HUES48 (cell line): ENCODE results near the gene GINS3.
A peak's percentile ranks its signal among the peaks of the same experiment; 100 is the strongest.
"Not testable (repeated sequence)": the region's sequence is repeated elsewhere in the genome, so short reads cannot be mapped to it uniquely, and the experiment has no call there.

Experiments used
- H3K27ac ChIP-seq: one replicate; pipeline ENCODE4 v1.7.0; 2013; ENCODE audit warnings: low read depth, low read length, inconsistent platforms
- H3K27me3 ChIP-seq: 2 replicates; pipeline ENCODE4 v1.6.1; 2013; ENCODE audit warnings: mild to moderate bottlenecking, low read length; ENCODE audit not compliant: control insufficient read depth, insufficient read depth
- H3K36me3 ChIP-seq: 2 replicates; pipeline ENCODE4 v1.6.1; 2013; ENCODE audit warnings: low read length; ENCODE audit not compliant: control insufficient read depth, insufficient read depth
- H3K4me1 ChIP-seq: 2 replicates; pipeline ENCODE4 v1.6.1; 2013; ENCODE audit warnings: mild to moderate bottlenecking, low read length; ENCODE audit not compliant: control insufficient read depth, insufficient read depth
- H3K4me3 ChIP-seq: 2 replicates; pipeline ENCODE4 v1.5.1; 2013; ENCODE audit warnings: mild to moderate bottlenecking, low read depth, low read length
- H3K9ac ChIP-seq: 2 replicates; pipeline ENCODE4 v1.6.1; 2013; ENCODE audit warnings: mild to moderate bottlenecking, low read depth, low read length, moderate library complexity
- H3K9me3 ChIP-seq: 2 replicates; pipeline ENCODE4 v1.6.1; 2013; ENCODE audit warnings: low read length; ENCODE audit not compliant: control insufficient read depth, insufficient read depth

The GINS3 gene

DNA sequence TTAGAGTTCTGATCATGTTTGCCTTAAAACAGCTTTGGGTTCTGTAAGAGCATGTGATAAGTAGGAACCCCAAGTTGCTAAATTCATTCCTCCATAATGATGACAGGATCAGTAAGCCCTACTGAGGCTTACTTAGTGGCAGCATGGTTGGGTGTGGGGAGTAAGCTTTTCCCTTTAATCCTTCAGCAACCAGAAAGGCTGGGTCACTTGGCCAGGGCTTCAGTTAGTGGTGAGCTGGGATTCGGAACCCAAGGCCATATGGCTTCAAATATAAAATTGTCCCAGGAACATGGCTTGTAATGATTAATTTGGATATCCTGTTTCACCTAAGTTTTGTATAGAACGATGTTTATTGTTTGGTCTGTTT is 850 bp downstream of the GINS3 start:
- H3K27ac ChIP-seq: no peak overlapping the region
- H3K9ac ChIP-seq: peak overlapping the region; percentile 93; the same call in 1 of the 2 replicates
- no peaks in the 10 kb centered on the region for H3K4me1 ChIP-seq
- peak overlapping the region; percentile 99 for H3K4me3 ChIP-seq
- H3K9me3 ChIP-seq: no peaks in the 10 kb centered on the region
- 0 out of 2 replicates have a peak, but pooled peaks cover 4% of the 10 kb centered on the region for H3K36me3 ChIP-seq
- peaks cover 35% of the 10 kb centered on the region for H3K27me3 ChIP-seq

DNA sequence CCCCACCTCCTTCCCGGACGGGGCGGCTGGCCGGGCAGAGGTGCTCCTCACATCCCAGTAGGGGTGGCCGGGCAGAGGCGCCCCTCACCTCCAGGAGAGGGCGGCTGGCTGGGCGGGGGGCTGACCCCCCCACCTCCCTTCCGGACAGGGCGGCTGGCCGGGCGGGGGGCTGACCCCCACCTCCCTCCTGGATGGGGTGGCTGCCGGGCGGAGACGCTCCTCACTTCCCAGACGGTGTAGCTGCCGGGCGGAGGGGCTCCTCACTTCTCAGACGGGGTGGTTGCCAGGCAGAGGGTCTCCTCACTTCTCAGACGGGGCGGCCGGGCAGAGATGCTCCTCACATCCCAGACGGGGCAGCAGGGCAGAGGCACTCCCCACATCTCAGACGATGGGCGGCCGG is 4.6 kb downstream of the GINS3 start:
- not testable (repeated sequence) for H3K9ac ChIP-seq, H3K4me1 ChIP-seq, H3K36me3 ChIP-seq, H3K27me3 ChIP-seq, H3K4me3 ChIP-seq, H3K27ac ChIP-seq, H3K9me3 ChIP-seq

DNA sequence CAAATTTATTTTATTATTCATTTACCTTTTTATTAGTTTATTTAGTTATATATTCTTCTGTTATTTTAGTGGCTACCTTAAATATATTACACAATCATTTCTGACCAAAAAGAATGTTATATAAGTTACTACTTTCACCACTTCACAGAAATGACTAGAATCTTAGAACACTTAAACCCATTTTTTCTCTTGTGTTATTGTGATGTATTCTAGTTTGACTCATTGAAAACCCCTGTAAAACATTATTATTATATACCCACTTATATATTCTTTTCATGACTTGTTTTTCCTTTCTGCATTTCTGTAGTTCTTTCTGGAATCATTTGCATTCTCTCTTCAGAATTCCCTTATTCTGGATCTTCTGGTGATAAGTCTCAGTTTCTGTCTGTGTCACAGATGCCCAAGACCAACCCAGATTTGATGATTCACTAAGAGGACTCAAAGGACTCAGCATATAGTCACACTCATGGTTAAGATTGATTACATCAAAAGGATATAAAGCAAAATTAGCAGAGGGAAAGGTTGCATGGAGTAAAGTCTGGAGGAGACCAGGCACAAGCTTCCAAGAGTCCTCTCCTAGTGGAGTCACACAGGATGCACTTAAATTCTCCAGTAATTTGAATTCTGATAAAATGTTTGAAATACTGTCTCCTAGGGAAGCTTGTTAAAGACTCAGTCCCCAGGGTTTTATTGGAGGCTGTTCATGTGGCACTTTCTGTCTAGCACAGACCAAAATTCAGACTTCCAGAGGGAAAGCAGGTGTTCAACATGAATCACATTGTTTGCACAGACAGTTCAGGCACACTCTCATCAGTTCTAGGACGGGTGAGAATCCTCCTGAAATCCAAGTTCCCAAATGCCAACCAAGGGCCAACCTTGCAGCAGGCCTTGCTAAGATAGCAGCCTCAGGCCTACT is 7.7 kb downstream of the GINS3 start:
- no peak overlapping the region for H3K4me3 ChIP-seq
- no peak overlapping the region for H3K27ac ChIP-seq
- no peaks in the 10 kb centered on the region for H3K4me1 ChIP-seq
- no peaks in the 10 kb centered on the region for H3K9me3 ChIP-seq
- peaks cover 13% of the 10 kb centered on the region for H3K36me3 ChIP-seq
- H3K9ac ChIP-seq: no peak overlapping the region
- no peaks in the 10 kb centered on the region for H3K27me3 ChIP-seq

DNA sequence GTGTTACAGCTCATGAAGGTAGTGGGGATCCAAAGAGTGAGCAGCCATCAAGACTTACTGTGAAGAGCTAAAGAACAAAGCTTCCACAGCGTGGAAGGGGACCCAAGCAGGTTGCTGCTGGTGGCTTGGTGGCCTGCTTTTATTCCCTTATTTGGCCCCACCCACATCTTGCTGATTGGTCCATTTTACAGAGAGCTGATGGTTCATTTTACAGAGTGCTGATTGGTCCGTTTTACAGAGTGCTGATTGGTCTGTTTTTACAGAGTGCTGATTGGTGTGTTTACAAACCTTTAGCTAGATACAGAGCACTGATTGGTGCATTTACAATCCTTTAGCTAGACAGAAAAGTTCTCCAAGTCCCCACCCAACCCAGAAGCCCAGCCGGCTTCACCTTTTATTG is 9.0 kb downstream of the GINS3 start:
- not testable (repeated sequence) for H3K9ac ChIP-seq, H3K4me3 ChIP-seq, H3K9me3 ChIP-seq, H3K4me1 ChIP-seq, H3K27me3 ChIP-seq, H3K27ac ChIP-seq
- peaks cover 16% of the 10 kb centered on the region for H3K36me3 ChIP-seq

DNA sequence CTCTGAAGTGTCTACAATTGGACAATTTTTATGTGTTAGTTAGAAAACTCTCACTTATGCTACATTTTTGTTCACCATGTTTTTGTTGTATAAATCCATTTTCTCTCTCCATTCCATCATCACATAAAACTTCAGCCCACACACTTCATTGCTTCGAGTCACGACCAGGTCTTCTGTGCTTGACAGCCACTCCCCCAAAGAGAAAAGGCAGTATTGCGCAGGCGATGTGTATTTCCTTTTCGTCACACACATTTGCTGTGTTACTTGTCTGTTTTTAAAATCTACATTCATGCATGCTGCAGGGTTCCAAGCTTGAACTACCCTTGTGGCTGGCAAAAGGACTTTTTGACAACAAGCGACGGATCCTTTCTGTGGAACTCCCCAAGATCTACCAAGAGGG is 10.5 kb downstream of the GINS3 start:
- Histone ChIP-seq H3K36me3 (peaks cover 16% of the 10 kb centered on the region), H3K9ac (no peak overlapping the region), H3K9me3 (no peaks in the 10 kb centered on the region), H3K4me3 (no peak overlapping the region), H3K4me1 (no peaks in the 10 kb centered on the region), H3K27ac (no peak overlapping the region), H3K27me3 (no peaks in the 10 kb centered on the region)

DNA sequence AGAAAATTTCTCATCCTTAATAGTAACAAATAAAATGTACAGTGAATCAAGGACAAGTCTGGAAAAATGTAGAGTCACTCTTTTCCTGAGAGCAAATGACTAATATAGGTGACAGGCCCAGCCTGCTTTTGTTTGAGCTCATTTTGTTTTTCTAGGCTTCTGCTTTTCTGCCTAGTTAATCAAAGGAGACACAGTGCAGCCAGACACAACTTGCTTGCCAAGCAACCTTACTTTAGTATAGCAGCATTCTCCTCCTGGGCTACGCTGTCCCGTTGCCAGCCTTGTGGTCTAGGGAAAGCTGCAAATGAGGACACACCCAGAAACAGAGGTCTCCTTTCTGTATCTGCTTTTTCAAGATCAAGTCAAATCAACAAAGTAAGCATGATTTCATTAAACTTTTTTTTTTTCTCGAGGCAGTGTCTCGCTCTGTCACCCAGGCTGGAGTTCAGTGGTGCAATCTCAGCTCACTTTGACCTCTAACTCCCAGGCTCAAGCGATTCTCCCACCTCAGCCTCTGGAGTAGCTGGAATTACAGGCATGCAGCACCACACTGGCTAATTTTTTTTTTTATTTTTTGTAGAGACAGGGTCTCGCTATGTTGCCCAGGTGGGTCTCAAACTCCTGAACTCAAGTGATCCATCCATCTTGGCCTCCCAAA is 17.2 kb downstream of the GINS3 start:
- Histone ChIP-seq H3K27ac (no peak overlapping the region), H3K36me3 (peaks cover 8% of the 10 kb centered on the region), H3K27me3 (no peaks in the 10 kb centered on the region), H3K4me3 (no peak overlapping the region), H3K4me1 (no peaks in the 10 kb centered on the region), H3K9ac (no peak overlapping the region), H3K9me3 (no peaks in the 10 kb centered on the region)

DNA sequence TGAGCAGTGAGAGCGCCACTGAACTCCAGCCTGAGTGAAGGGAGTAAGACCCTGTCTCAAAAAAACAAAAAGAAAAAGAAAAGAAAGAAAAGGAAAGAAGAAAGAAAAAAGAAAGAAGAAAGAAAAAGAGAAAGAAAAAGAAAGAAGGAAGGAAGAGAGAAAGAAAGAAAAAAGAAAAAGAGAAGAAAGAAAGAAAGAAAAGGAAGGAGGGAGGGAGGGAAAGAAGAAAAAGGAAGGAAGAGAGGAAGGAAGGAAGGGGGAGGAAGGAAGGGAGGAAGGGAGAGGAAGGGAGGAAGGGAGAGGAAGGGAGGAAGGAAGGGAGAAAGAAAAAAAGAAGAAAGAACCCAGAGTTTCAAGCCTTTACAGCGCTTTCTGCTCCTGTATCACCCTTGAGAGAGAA is 19.1 kb downstream of the GINS3 start:
- Histone ChIP-seq H3K4me3 (no peak overlapping the region), H3K9me3 (no peaks in the 10 kb centered on the region), H3K36me3 (no peaks in the 10 kb centered on the region), H3K4me1 (no peaks in the 10 kb centered on the region), H3K9ac (no peak overlapping the region), H3K27ac (no peak overlapping the region), H3K27me3 (no peaks in the 10 kb centered on the region)

DNA sequence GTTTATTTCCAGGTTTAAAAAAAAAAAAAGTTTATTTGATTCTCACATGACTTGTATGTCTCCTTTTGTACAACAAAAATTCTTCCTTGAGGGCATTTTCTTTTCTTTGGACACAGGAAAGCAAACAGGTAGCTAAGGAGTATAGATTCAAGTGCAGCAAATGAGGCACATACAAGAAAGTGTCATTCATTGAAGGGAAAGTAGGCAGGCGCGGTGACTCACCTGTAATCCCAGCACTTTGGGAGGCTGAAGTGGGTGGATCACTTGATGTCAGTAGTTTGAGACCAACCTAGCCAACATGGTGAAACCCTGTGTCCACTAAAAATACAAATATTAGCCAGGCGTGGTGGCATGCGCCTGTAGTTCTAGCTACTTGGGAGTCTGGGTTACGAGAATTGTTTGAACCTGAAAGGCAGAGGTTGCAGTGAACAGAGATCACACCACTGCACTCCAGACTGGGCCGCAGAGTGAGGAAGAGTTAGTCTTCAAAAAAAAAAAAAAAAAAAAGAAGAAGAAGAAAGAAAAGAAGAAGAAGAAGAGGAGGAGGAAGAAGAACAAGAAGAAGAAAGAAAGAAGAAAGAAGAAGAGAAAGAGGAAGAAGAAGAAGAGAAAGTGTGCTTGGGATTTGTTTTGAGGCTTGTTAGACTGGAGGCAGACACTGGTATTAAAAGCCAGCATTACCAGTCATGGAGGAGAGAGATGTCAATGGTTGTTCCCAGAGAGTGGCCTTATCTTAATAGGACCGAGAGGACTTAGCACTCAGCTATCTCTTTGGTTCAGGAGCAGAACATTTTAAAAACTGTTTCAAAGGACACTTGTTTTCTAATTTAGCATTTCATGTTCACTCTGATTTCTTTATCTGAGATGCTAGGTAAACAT is 19.7 kb downstream of the GINS3 start:
- Histone ChIP-seq H3K36me3 (no peaks in the 10 kb centered on the region), H3K9me3 (no peaks in the 10 kb centered on the region), H3K4me1 (no peaks in the 10 kb centered on the region), H3K27me3 (no peaks in the 10 kb centered on the region), H3K27ac (no peak overlapping the region), H3K4me3 (no peak overlapping the region), H3K9ac (no peak overlapping the region)

DNA sequence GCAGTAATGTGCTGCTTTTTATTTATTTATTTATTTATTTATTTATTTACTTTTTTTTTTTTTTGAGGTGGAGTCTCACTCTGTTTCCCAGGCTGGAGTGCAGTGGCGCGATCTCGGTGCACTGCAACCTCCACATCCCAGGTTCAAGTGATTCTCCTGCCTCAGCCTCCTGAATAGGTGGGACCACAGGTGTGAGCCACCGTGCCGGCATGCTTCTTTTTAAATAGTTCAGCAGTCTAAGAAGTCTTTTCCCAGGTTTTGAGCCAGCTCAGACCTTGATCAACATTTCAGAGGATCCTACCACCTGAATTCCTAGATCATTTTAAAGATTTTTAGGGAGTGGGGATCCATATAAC is 20.3 kb downstream of the GINS3 start:
- not testable (repeated sequence) for H3K4me1 ChIP-seq, H3K9me3 ChIP-seq, H3K4me3 ChIP-seq

DNA sequence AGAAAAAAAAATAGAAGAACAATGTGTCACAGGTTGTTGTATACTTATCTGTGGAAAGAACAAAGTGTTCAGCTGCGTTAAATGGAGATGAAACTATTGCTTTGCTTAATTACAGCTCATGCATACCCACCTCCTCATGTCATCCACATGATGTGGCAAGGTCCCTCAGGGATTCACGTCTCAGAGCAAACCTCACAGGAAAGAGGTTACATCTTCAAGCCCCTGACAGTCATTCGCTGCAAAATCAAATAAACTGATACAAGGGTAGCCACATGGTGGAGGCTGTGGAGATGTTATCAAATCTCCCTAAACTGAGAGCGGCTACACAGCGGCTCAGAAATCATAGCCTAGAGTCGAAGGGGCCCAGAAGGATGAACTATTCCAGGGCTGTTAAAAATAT is 21.1 kb downstream of the GINS3 start:
- Histone ChIP-seq H3K4me1 (no peaks in the 10 kb centered on the region), H3K36me3 (no peaks in the 10 kb centered on the region), H3K9me3 (no peaks in the 10 kb centered on the region), H3K27ac (no peak overlapping the region), H3K4me3 (no peak overlapping the region), H3K27me3 (no peaks in the 10 kb centered on the region), H3K9ac (no peak overlapping the region)

More for the DNA sequence above, 20.3 kb downstream of the GINS3 start:
- H3K9ac ChIP-seq, H3K27ac ChIP-seq, H3K36me3 ChIP-seq, H3K27me3 ChIP-seq: not testable (repeated sequence)

DNA sequence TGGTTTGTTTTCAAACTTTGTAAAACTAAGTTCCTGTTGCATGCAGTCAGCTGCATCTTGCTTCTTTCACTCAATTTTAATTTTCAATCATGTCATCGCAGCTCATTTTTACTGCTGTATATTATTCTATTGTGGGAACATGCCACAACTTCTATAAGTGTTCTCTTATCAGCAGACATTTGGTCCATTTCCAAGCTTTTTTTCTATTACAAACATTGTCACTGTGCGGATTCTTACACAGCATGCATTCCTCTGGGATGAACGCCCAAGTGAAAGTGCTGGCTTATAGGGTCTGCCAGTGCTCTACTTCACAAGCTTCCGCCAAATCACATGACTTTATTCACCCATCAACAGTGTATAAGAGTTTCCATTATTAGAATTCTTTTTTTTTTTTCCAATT is 22.7 kb downstream of the GINS3 start:
- no peaks in the 10 kb centered on the region for H3K9me3 ChIP-seq
- no peak overlapping the region for H3K4me3 ChIP-seq
- H3K27me3 ChIP-seq: no peaks in the 10 kb centered on the region
- H3K27ac ChIP-seq: no peak overlapping the region
- H3K36me3 ChIP-seq: no peaks in the 10 kb centered on the region
- H3K4me1 ChIP-seq: peaks cover 12% of the 10 kb centered on the region
- no peak overlapping the region for H3K9ac ChIP-seq
